HG03571 (cell line): ENCODE measurements around the gene PKNOX2.

Experiments
- ATAC-seq: cut with Tn5 transposase; IDR thresholded peaks from one replicate; pipeline ENCODE4 v1.9.1; 2021; ENCODE audit not compliant: unreplicated experiment

Gene PKNOX2

GRCh38 chr11:125154378-125155099, 10.0 kb upstream of the PKNOX2 start:
- no peak for ATAC-seq

- ATAC-seq = no peak
Measured at GRCh38 chr11:125155100-125155444, 9.5 kb upstream of the PKNOX2 start.

GRCh38 chr11:125155767-125156166, 8.8 kb upstream of the PKNOX2 start:
- ATAC-seq = no peak

- ATAC-seq = no peak
Measured at GRCh38 chr11:125156346-125157117, 8.0 kb upstream of the PKNOX2 start.

- no peak for ATAC-seq
Measured at GRCh38 chr11:125157118-125157733, 7.3 kb upstream of the PKNOX2 start.

GRCh38 chr11:125157953-125158680, 6.4 kb upstream of the PKNOX2 start:
- no peak for ATAC-seq

- no peak for ATAC-seq
Measured at GRCh38 chr11:125162743-125163142, 1.8 kb upstream of the PKNOX2 start.

GRCh38 chr11:125163431-125164063, 1.0 kb upstream of the PKNOX2 start:
- ATAC-seq = no peak

GRCh38 chr11:125164091-125164421, 495 bp upstream of the PKNOX2 start:
- ATAC-seq = no peak

GRCh38 chr11:125165111-125165842, 726 bp downstream of the PKNOX2 start:
- no peak for ATAC-seq

GRCh38 chr11:125165843-125166763, 1.6 kb downstream of the PKNOX2 start:
- ATAC-seq = no peak

- no peak for ATAC-seq
Measured at GRCh38 chr11:125166764-125167291, 2.3 kb downstream of the PKNOX2 start.

GRCh38 chr11:125167292-125167953, 2.9 kb downstream of the PKNOX2 start:
- no peak for ATAC-seq

GRCh38 chr11:125167954-125168835, 3.6 kb downstream of the PKNOX2 start:
- no peak for ATAC-seq

GRCh38 chr11:125168918-125169456, 4.4 kb downstream of the PKNOX2 start:
- no peak for ATAC-seq

GRCh38 chr11:125170001-125170509, 5.5 kb downstream of the PKNOX2 start:
- ATAC-seq = no peak

- no peak for ATAC-seq
Measured at GRCh38 chr11:125170510-125171031, 6.0 kb downstream of the PKNOX2 start.
